OCI-LY7 (cell line): Measurements from ENCODE around the gene PDCL2. TPM values are rescaled to one million over a fixed set of nuclear protein-coding genes. Genes with fewer than 3 reads are reported as not detected.

ENCODE experiments used
- BruUV-seq: library from RNA; stranded (reverse); fragments of 400-500 nt; replicated peaks from 2 replicates; lab custom pipeline; 2021; lab: Mats Ljungman, UMichigan
- CTCF ChIA-PET: fragments of 300-600 bp; sonication (Branson Sonifier 250); formaldehyde crosslinking; loops from one replicate; lab custom pipeline; 2022; ENCODE audit warnings: antibody characterized with exemption; ENCODE audit not compliant: unreplicated experiment; lab: Charles Lee
- POLR2A ChIA-PET: fragments of 300-600 bp; sonication (Branson Sonifier 250); formaldehyde crosslinking; loops from one replicate; lab custom pipeline; 2022; ENCODE audit warnings: antibody characterized with exemption; lab: Charles Lee
- DNase-seq: peaks from one replicate; pipeline ENCODE4 v3.0.0-alpha.2; 2015; ENCODE audit warnings: low spot score
- H2AFZ ChIP-seq: fragments of 200-600 bp; sonication (generic), shearing (Covaris generic); 2 replicates; pipeline ENCODE4 v1.6.1; 2014; ENCODE audit warnings: mild to moderate bottlenecking, antibody characterized with exemption, low read length, moderate library complexity
- H3K27ac ChIP-seq: fragments of 200-600 bp; sonication (generic); 2 replicates; pipeline ENCODE4 v1.5.1; 2014; ENCODE audit warnings: mixed run types, low read depth, mild to moderate bottlenecking, moderate library complexity, low read length, inconsistent platforms; ENCODE audit not compliant: poor library complexity, severe bottlenecking
- H3K36me3 ChIP-seq: fragments of 200-600 bp; sonication (generic); 2 replicates; pipeline ENCODE4 v1.6.1; 2014; ENCODE audit warnings: mild to moderate bottlenecking, antibody characterized with exemption, low read length, moderate library complexity, mixed read lengths; ENCODE audit not compliant: insufficient read depth
- H3K4me1 ChIP-seq: fragments of 200-600 bp; sonication (generic); 2 replicates; pipeline ENCODE4 v1.5.1; 2014; ENCODE audit warnings: mild to moderate bottlenecking, low read length; ENCODE audit not compliant: insufficient read depth, poor library complexity, severe bottlenecking
- H3K4me2 ChIP-seq: fragments of 200-600 bp; sonication (generic); 2 replicates; pipeline ENCODE4 v1.6.1; 2014; ENCODE audit warnings: mild to moderate bottlenecking, low read length
- H3K4me3 ChIP-seq: fragments of 200-600 bp; sonication (generic); 2 replicates; pipeline ENCODE4 v1.5.1; 2014; ENCODE audit warnings: mild to moderate bottlenecking, low read depth, low read length; ENCODE audit not compliant: poor library complexity, severe bottlenecking
- H3K79me2 ChIP-seq: fragments of 200-600 bp; sonication (generic); 2 replicates; pipeline ENCODE4 v1.6.1; 2016; ENCODE audit warnings: low read depth, mild to moderate bottlenecking, low read length, moderate library complexity, mixed read lengths; ENCODE audit not compliant: insufficient read depth
- H3K9me2 ChIP-seq: fragments of 200-600 bp; sonication (generic); 2 replicates; pipeline ENCODE4 v1.6.1; 2016; ENCODE audit warnings: mild to moderate bottlenecking, low read length, mixed read lengths; ENCODE audit not compliant: insufficient read depth
- H3K9me3 ChIP-seq: fragments of 200-600 bp; sonication (generic); 2 replicates; pipeline ENCODE4 v1.6.1; 2014; ENCODE audit warnings: mild to moderate bottlenecking, mixed run types, low read length, mixed read lengths
- H4K20me1 ChIP-seq: fragments of 200-600 bp; sonication (generic); 2 replicates; pipeline ENCODE4 v1.6.1; 2014; ENCODE audit warnings: mild to moderate bottlenecking, antibody characterized with exemption, low read length, moderate library complexity, mixed read lengths; ENCODE audit not compliant: insufficient read depth
- EZH2phosphoT487 ChIP-seq: fragments of 200-600 bp; sonication (generic); IDR thresholded peaks from 2 replicates; pipeline ENCODE4 v1.6.1; 2018; ENCODE audit warnings: low read depth, borderline replicate concordance, mild to moderate bottlenecking, mixed run types, antibody characterized with exemption, low read length, moderate library complexity, mixed read lengths
- intact Hi-C: fragments of 100-400 bp; cut with micrococcal nuclease; formaldehyde crosslinking; loops from one replicate; pipeline ENCODE4 v1.10.0; 2022; ENCODE audit not compliant: unreplicated experiment
- total RNA-seq, 2 experiments: library from RNA; depleted of rRNA in 1 of 2; stranded (reverse); fragments of >200 nt in 1 of 2; shearing (Covaris generic) in 1 of 2; gene quantifications; 2 replicates each; pipeline ENCODE4 v1.2.3, GENCODE V29; 2014 to 2022
- TF ChIP-seq, protein P1 (sequence below): fragments of 200-600 bp; sonication (generic); conservative IDR thresholded peaks from 2 replicates; pipeline ENCODE4 v1.5.1; 2014; ENCODE audit warnings: mild to moderate bottlenecking, antibody characterized with exemption, low read length, moderate library complexity, mixed read lengths

The PDCL2 gene
- total RNA-seq, 2 experiments from 2014 or later: not detected

DNA sequence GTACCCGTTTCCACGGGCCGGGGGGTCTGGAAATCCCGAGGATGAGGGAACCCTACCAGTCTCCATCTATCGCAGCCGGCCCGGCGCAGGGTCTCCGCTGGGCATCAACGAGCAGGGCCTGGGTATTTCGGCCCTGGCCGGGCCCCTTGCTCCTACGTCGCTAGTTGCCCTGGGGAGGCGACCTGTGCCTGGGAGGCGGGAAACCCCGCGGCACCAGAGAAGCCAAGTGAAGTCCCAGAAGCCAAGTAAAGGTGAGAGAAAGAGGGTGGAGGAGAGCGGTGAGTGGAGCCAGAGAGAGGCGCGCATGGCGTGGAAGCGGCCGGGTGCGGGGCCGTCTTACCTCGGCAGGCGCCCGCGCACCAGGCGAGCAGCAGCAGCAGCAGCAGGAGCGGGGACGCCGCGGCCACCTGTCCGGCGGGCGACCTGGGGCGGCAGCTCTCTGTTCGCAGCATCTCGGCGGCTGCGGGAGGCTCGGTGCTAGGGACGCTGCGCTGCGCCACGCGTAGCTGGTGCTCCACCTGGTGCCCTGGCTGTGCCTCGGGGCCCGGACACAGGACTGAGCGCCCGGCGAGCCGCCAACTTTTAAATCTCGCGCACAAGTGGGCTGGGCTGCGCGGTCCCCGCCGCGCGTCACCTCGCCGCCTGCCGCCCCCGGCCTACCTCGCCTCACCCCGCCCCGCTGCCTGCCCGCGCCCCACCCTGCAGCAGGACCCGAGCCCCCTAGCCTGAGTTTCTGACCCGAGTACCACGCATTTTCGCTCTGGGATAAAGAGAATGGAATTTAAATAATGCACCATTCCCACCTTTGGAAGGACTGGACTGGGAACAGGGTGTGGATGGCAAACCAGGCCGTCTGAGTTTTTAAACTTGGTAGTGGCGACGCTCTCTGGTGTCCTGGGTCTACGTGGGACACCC, 44.0 kb upstream of the PDCL2 start, which contains the start of gene NMU:
Gene NMU (minus strand): TSS at position 558 of the 915 bp plus-strand sequence. CDS start 106 bp downstream, at position 452.
- H3K4me2 ChIP-seq: no peak within 1 kb of the TSS
- ChIA-PET CTCF (no interaction called here), POLR2A (no interaction called here)
- no peak within 1 kb of the TSS for H3K4me3 ChIP-seq
- intact Hi-C loops: no loop called here
- BruUV-seq: no TSS peak
- no peak within 1 kb of the TSS for H3K27ac ChIP-seq
- H3K9me3 ChIP-seq: no peaks in the 10 kb centered on the region
- no peaks in the 10 kb centered on the region for H3K9me2 ChIP-seq
- TF ChIP-seq, protein P1, sequence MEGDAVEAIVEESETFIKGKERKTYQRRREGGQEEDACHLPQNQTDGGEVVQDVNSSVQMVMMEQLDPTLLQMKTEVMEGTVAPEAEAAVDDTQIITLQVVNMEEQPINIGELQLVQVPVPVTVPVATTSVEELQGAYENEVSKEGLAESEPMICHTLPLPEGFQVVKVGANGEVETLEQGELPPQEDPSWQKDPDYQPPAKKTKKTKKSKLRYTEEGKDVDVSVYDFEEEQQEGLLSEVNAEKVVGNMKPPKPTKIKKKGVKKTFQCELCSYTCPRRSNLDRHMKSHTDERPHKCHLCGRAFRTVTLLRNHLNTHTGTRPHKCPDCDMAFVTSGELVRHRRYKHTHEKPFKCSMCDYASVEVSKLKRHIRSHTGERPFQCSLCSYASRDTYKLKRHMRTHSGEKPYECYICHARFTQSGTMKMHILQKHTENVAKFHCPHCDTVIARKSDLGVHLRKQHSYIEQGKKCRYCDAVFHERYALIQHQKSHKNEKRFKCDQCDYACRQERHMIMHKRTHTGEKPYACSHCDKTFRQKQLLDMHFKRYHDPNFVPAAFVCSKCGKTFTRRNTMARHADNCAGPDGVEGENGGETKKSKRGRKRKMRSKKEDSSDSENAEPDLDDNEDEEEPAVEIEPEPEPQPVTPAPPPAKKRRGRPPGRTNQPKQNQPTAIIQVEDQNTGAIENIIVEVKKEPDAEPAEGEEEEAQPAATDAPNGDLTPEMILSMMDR: no peak
- TF ChIP-seq EZH2phosphoT487: no peak
- H3K4me1 ChIP-seq: no peaks in the 10 kb centered on the region
- DNase-seq: no peak
- no peaks in the 10 kb centered on the region for H4K20me1 ChIP-seq
- no peaks in the 10 kb centered on the region for H3K36me3 ChIP-seq
- no peaks in the 10 kb centered on the region for H3K79me2 ChIP-seq
- no peak within 1 kb of the TSS for H2AFZ ChIP-seq

DNA sequence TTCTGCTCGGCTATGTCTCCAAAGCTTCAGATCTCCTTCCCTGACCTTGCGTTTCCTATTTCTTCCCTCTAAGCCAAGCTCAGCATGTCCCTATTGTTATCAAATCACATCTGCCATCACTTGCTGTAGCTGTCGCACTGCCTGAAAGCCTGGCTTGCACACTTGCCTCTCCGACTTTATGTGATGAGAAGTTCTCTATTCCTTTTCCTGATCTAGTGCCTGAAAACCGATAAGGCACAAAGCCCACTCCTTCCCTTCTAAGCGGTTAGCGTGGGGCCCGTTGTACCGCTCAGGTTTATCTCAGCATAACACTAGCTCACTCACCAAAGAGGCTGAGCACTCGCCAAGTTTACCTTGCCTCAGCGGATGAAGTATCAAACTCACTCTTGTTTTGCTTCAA, 43.2 kb upstream of the PDCL2 start:
- Histone ChIP-seq H3K27ac (no peak overlapping the region), H3K4me1 (no peaks in the 10 kb centered on the region), H3K9me2 (no peaks in the 10 kb centered on the region), H3K79me2 (no peaks in the 10 kb centered on the region), H2AFZ (no peak overlapping the region), H3K4me2 (no peak overlapping the region), H3K36me3 (no peaks in the 10 kb centered on the region), H3K9me3 (no peaks in the 10 kb centered on the region), H4K20me1 (no peaks in the 10 kb centered on the region), H3K4me3 (no peak overlapping the region)
- TF ChIP-seq, protein P1: no peak
- TF ChIP-seq EZH2phosphoT487: no peak
- no TSS peak for BruUV-seq
- ChIA-PET POLR2A (no interaction called here), CTCF (no interaction called here)
- DNase-seq: no peak
- intact Hi-C loops: no loop called here
